HEK293 (cell line): Measurements from ENCODE around the gene CATSPERZ.

Experiments used
- GLIS2 ChIP-seq: fragments of 450-650 bp; formaldehyde crosslinking; IDR thresholded peaks from 2 replicates; pipeline ENCODE4 v1.5.1; 2016; ENCODE audit warnings: missing biosample characterization, missing genetic modification characterization
- HOXA7 ChIP-seq: sonication (generic); formaldehyde crosslinking; IDR thresholded peaks from 2 replicates; pipeline ENCODE4 v1.8.1; 2022; ENCODE audit warnings: missing genetic modification reagents, borderline replicate concordance
- IKZF3 ChIP-seq: fragments of 450-650 bp; IDR thresholded peaks from 2 replicates; pipeline ENCODE4 v1.5.0; 2018; ENCODE audit warnings: missing biosample characterization, mild to moderate bottlenecking, missing genetic modification characterization, moderate library complexity
- KLF10 ChIP-seq: fragments of 450-650 bp; IDR thresholded peaks from 2 replicates; pipeline ENCODE4 v1.5.1; 2018; ENCODE audit warnings: missing biosample characterization, mild to moderate bottlenecking, missing genetic modification characterization
- KLF7 ChIP-seq: fragments of 450-650 bp; formaldehyde crosslinking; IDR thresholded peaks from 2 replicates; pipeline ENCODE4 v1.5.1; 2016; ENCODE audit warnings: missing biosample characterization, missing genetic modification characterization, borderline replicate concordance
- KLF8 ChIP-seq: fragments of 450-650 bp; formaldehyde crosslinking; IDR thresholded peaks from 2 replicates; pipeline ENCODE4 v1.5.1; 2016; ENCODE audit warnings: missing biosample characterization, missing genetic modification characterization
- KLF9 ChIP-seq: fragments of 450-650 bp; formaldehyde crosslinking; IDR thresholded peaks from 2 replicates; pipeline ENCODE4 v1.5.1; 2016; ENCODE audit warnings: missing biosample characterization, missing genetic modification characterization, low read depth
- OSR2 ChIP-seq: fragments of 450-650 bp; formaldehyde crosslinking; IDR thresholded peaks from 2 replicates; pipeline ENCODE4 v1.5.1; 2016; ENCODE audit warnings: missing biosample characterization, missing genetic modification characterization
- PATZ1 ChIP-seq: fragments of 450-650 bp; formaldehyde crosslinking; IDR thresholded peaks from 2 replicates; pipeline ENCODE4 v1.5.1; 2016; ENCODE audit warnings: missing biosample characterization, missing genetic modification characterization
- SALL2 ChIP-seq: fragments of 450-650 bp; formaldehyde crosslinking; IDR thresholded peaks from 2 replicates; pipeline ENCODE4 v1.5.0; 2017; ENCODE audit warnings: missing biosample characterization, mild to moderate bottlenecking, missing genetic modification characterization, borderline replicate concordance
- SP7 ChIP-seq: fragments of 450-650 bp; formaldehyde crosslinking; IDR thresholded peaks from 2 replicates; pipeline ENCODE4 v1.5.1; 2016; ENCODE audit warnings: missing biosample characterization, missing genetic modification characterization
- ZEB2 ChIP-seq: fragments of 450-650 bp; formaldehyde crosslinking; IDR thresholded peaks from 2 replicates; pipeline ENCODE4 v1.5.1; 2016; ENCODE audit warnings: missing biosample characterization, missing genetic modification characterization
- ZFP3 ChIP-seq: fragments of 450-650 bp; formaldehyde crosslinking; IDR thresholded peaks from 2 replicates; pipeline ENCODE4 v1.5.1; 2016; ENCODE audit warnings: low read depth, missing biosample characterization, missing genetic modification characterization
- ZNF114 ChIP-seq: fragments of 450-650 bp; formaldehyde crosslinking; IDR thresholded peaks from 2 replicates; pipeline ENCODE4 v1.5.0; 2017; ENCODE audit warnings: missing biosample characterization, missing genetic modification characterization
- ZNF132 ChIP-seq: fragments of 450-650 bp; formaldehyde crosslinking; IDR thresholded peaks from 2 replicates; pipeline ENCODE4 v1.5.1; 2017; ENCODE audit warnings: missing biosample characterization, missing genetic modification characterization, borderline replicate concordance
- ZNF133 ChIP-seq: fragments of 450-650 bp; formaldehyde crosslinking; IDR thresholded peaks from 2 replicates; pipeline ENCODE4 v1.5.1; 2016; ENCODE audit warnings: missing biosample characterization, missing genetic modification characterization
- ZNF18 ChIP-seq: fragments of 450-650 bp; formaldehyde crosslinking; IDR thresholded peaks from 2 replicates; pipeline ENCODE4 v1.5.1; 2016; ENCODE audit warnings: missing biosample characterization, missing genetic modification characterization
- ZNF221 ChIP-seq: fragments of 450-650 bp; formaldehyde crosslinking; IDR thresholded peaks from 2 replicates; pipeline ENCODE4 v1.5.1; 2017; ENCODE audit warnings: missing biosample characterization, missing genetic modification characterization, borderline replicate concordance
- ZNF26 ChIP-seq: fragments of 450-650 bp; formaldehyde crosslinking; IDR thresholded peaks from 2 replicates; pipeline ENCODE4 v1.5.1; 2016; ENCODE audit warnings: missing biosample characterization, missing genetic modification characterization
- ZNF266 ChIP-seq: fragments of 450-650 bp; formaldehyde crosslinking; IDR thresholded peaks from 2 replicates; pipeline ENCODE4 v1.5.1; 2016; ENCODE audit warnings: missing biosample characterization, missing genetic modification characterization, low read depth
- ZNF488 ChIP-seq: fragments of 450-650 bp; formaldehyde crosslinking; IDR thresholded peaks from 2 replicates; pipeline ENCODE4 v1.5.1; 2016; ENCODE audit warnings: missing biosample characterization, missing genetic modification characterization
- ZNF518A ChIP-seq: fragments of 450-650 bp; formaldehyde crosslinking; conservative IDR thresholded peaks from 2 replicates; pipeline ENCODE4 v1.5.1; 2016; ENCODE audit warnings: low read depth, missing biosample characterization, missing genetic modification characterization
- ZNF610 ChIP-seq: fragments of 450-650 bp; formaldehyde crosslinking; IDR thresholded peaks from 2 replicates; pipeline ENCODE4 v1.5.1; 2016; ENCODE audit warnings: missing biosample characterization, missing genetic modification characterization, borderline replicate concordance
- ZNF639 ChIP-seq: fragments of 450-650 bp; formaldehyde crosslinking; IDR thresholded peaks from 2 replicates; pipeline ENCODE4 v1.5.1; 2016; ENCODE audit warnings: missing biosample characterization, missing genetic modification characterization
- ZNF660 ChIP-seq: fragments of 450-650 bp; IDR thresholded peaks from 2 replicates; pipeline ENCODE4 v1.5.1; 2018; ENCODE audit warnings: missing biosample characterization, mild to moderate bottlenecking, missing genetic modification characterization
- ZNF837 ChIP-seq: fragments of 450-650 bp; formaldehyde crosslinking; IDR thresholded peaks from 2 replicates; pipeline ENCODE4 v1.5.1; 2016; ENCODE audit warnings: missing biosample characterization, missing genetic modification characterization
- ZSCAN16 ChIP-seq: fragments of 450-650 bp; formaldehyde crosslinking; IDR thresholded peaks from 2 replicates; pipeline ENCODE4 v1.5.1; 2016; ENCODE audit warnings: missing biosample characterization, missing genetic modification characterization
- ZSCAN30 ChIP-seq: fragments of 450-650 bp; IDR thresholded peaks from 2 replicates; pipeline ENCODE4 v1.5.1; 2018; ENCODE audit warnings: missing biosample characterization, mild to moderate bottlenecking, missing genetic modification characterization, moderate library complexity

Gene CATSPERZ

GRCh38 chr11:64269540-64270220, 30.5 kb upstream of the CATSPERZ start (continued):
- TF ChIP-seq ZNF221 (tag by site-specific recombination), result no peak
- peak; percentile 52 for TF ChIP-seq ZNF660 (tag by site-specific recombination)
- peak; percentile 73 for TF ChIP-seq ZSCAN30 (tag by site-specific recombination)
- TF ChIP-seq KLF8 (tag by site-specific recombination), result peak; percentile 96
- TF ChIP-seq ZSCAN16 (tag by site-specific recombination), result peak; percentile 94
- TF ChIP-seq SP7 (tag by site-specific recombination), result peak; percentile 34; the same call in 1 of the 2 replicates
- peak; percentile 98 for TF ChIP-seq ZNF518A (tag by site-specific recombination)
- TF ChIP-seq ZNF26, result no peak
- peak; percentile 84 for TF ChIP-seq ZEB2 (tag by site-specific recombination)
- TF ChIP-seq SALL2 (tag by site-specific recombination), result no peak
- peak; percentile 74 for TF ChIP-seq KLF10 (tag by site-specific recombination)
- peak; percentile 61 for TF ChIP-seq GLIS2 (tag by site-specific recombination)
- peak; percentile 25; the same call in 1 of the 2 replicates for TF ChIP-seq OSR2 (tag by site-specific recombination)
- TF ChIP-seq HOXA7 (CRISPR knock-in tag), result no peak
- no peak for TF ChIP-seq ZNF133 (tag by site-specific recombination)
- peak; percentile 64 for TF ChIP-seq KLF9
- TF ChIP-seq ZNF266 (tag by site-specific recombination), result no peak
- TF ChIP-seq ZNF114 (tag by site-specific recombination), result no peak
- no peak for TF ChIP-seq ZNF837
- peak; percentile 100 for TF ChIP-seq IKZF3 (tag by site-specific recombination)
- peak; percentile 45; the same call in 1 of the 2 replicates for TF ChIP-seq ZNF639 (tag by site-specific recombination)
- TF ChIP-seq ZNF610 (tag by site-specific recombination), result no peak
- TF ChIP-seq ZNF18 (tag by site-specific recombination), result peak; percentile 92; the same call in 1 of the 2 replicates
- peak; percentile 94 for TF ChIP-seq PATZ1 (tag by site-specific recombination)
- no peak for TF ChIP-seq ZNF132 (tag by site-specific recombination)
- no peak for TF ChIP-seq ZFP3 (tag by site-specific recombination)
- TF ChIP-seq KLF7 (tag by site-specific recombination), result peak; percentile 55
- no peak for TF ChIP-seq ZNF488
